ENCODE results near the gene PDE9A. TPM values are rescaled to one million over a fixed set of nuclear protein-coding genes. Genes with fewer than 3 reads are reported as not detected.
"Not testable (repeated sequence)": the region's sequence is repeated elsewhere in the genome, so short reads cannot be mapped to it uniquely, and the experiment has no call there.

The PDE9A gene
- total RNA-seq, 1 donor from 2014 or later, result 1.6 TPM

- H3K36me3 ChIP-seq (ENCODE audit: control insufficient read depth in 3 of 3, insufficient read depth in 3 of 3, low read length in 3 of 3), result no peaks in the 10 kb centered on the region
- H3K27ac ChIP-seq (ENCODE audit: low read depth, low read length), result no peak overlapping the region
- H3K9ac ChIP-seq (ENCODE audit: low read depth in 1 of 3, low read length in 3 of 3), result no peak overlapping the region
- H3K9me3 ChIP-seq (ENCODE audit: control insufficient read depth in 3 of 3, low read length in 3 of 3), result peaks cover 0 to 2% (median 0%) of the 10 kb centered on the region in 3 donors
- peaks cover 31 to 43% (median 35%) of the 10 kb centered on the region in 3 donors for H3K27me3 ChIP-seq (ENCODE audit: control insufficient read depth in 3 of 3, insufficient read depth in 3 of 3, low read length in 3 of 3)
- peaks cover 0 to 2% (median 0%) of the 10 kb centered on the region in 3 donors for H3K4me1 ChIP-seq (ENCODE audit: control insufficient read depth in 3 of 3, insufficient read depth in 3 of 3, low read length in 3 of 3)
- H3K4me3 ChIP-seq (ENCODE audit: low read length in 3 of 3), result no peak overlapping the region
Observed at GRCh38 chr21:42614811-42615351, 38.5 kb upstream of the PDE9A start.

DNA sequence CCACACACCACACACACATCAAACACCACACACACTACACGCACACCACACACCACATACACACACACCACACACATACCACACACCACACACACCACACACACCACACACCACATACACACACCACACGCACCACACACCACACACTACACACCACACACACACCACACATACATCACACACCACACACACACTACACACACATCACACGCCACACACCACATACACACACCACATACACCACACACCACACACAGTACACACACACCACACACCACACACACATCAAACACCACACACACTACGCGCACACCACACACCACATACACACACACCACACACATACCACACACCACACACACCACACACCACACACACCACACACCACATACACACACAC is 38.0 kb upstream of the PDE9A start:
- H3K9ac ChIP-seq (ENCODE audit: low read depth in 1 of 3, low read length in 3 of 3); H3K27ac ChIP-seq (ENCODE audit: low read depth, low read length); H3K4me3 ChIP-seq (ENCODE audit: low read length in 3 of 3); H3K36me3 ChIP-seq (ENCODE audit: control insufficient read depth in 3 of 3, insufficient read depth in 3 of 3, low read length in 3 of 3); H3K9me3 ChIP-seq (ENCODE audit: control insufficient read depth in 3 of 3, low read length in 3 of 3); H3K4me1 ChIP-seq (ENCODE audit: control insufficient read depth in 3 of 3, insufficient read depth in 3 of 3, low read length in 3 of 3): not testable (repeated sequence)
- H3K27me3 ChIP-seq (ENCODE audit: control insufficient read depth in 3 of 3, insufficient read depth in 3 of 3, low read length in 3 of 3), result peaks cover 34 to 46% (median 38%) of the 10 kb centered on the region in 3 donors

- H3K4me1 ChIP-seq (ENCODE audit: control insufficient read depth in 3 of 3, insufficient read depth in 3 of 3, low read length in 3 of 3), result peaks cover 0 to 2% (median 0%) of the 10 kb centered on the region in 3 donors
- H3K4me3 ChIP-seq (ENCODE audit: low read length in 3 of 3), result no peak overlapping the region
- peaks cover 0 to 2% (median 0%) of the 10 kb centered on the region in 3 donors for H3K9me3 ChIP-seq (ENCODE audit: control insufficient read depth in 3 of 3, low read length in 3 of 3)
- H3K9ac ChIP-seq (ENCODE audit: low read depth in 1 of 3, low read length in 3 of 3), result no peak overlapping the region
- H3K27ac ChIP-seq (ENCODE audit: low read depth, low read length), result no peak overlapping the region
- peaks cover 34 to 47% (median 38%) of the 10 kb centered on the region in 3 donors for H3K27me3 ChIP-seq (ENCODE audit: control insufficient read depth in 3 of 3, insufficient read depth in 3 of 3, low read length in 3 of 3)
- no peaks in the 10 kb centered on the region for H3K36me3 ChIP-seq (ENCODE audit: control insufficient read depth in 3 of 3, insufficient read depth in 3 of 3, low read length in 3 of 3)
Observed at GRCh38 chr21:42615924-42616323, 37.5 kb upstream of the PDE9A start.

GRCh38 chr21:42616446-42616845 is 37.0 kb upstream of the PDE9A start:
- Histone ChIP-seq H3K4me1 (ENCODE audit: control insufficient read depth in 3 of 3, insufficient read depth in 3 of 3, low read length in 3 of 3) (peaks cover 0 to 2% (median 0%) of the 10 kb centered on the region in 3 donors), H3K4me3 (ENCODE audit: low read length in 3 of 3) (no peak overlapping the region), H3K27ac (ENCODE audit: low read depth, low read length) (no peak overlapping the region), H3K9me3 (ENCODE audit: control insufficient read depth in 3 of 3, low read length in 3 of 3) (peaks cover 0 to 2% (median 0%) of the 10 kb centered on the region in 3 donors), H3K36me3 (ENCODE audit: control insufficient read depth in 3 of 3, insufficient read depth in 3 of 3, low read length in 3 of 3) (no peaks in the 10 kb centered on the region), H3K27me3 (ENCODE audit: control insufficient read depth in 3 of 3, insufficient read depth in 3 of 3, low read length in 3 of 3) (peaks cover 39 to 52% (median 42%) of the 10 kb centered on the region in 3 donors), H3K9ac (ENCODE audit: low read depth in 1 of 3, low read length in 3 of 3) (no peak overlapping the region)

DNA sequence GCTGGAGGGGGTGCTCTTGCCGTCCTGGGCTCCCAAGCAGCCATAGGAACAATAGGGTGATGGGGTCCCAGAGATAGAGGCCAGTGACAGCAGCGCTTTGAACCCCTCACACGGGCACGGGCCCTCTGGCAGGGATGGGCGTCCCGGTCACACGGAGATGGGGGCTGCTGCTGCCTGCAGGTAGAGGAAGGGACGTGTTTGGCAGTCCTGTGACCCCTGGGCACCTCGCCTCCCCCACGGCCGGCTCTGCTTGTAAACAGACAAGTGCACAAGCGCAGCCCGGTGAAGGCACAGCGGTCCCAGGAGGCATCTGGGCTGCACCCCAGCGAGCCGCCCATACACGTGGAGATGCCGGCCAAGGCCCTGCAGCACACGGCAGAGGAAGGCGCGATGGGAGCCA is 36.5 kb upstream of the PDE9A start:
- Histone ChIP-seq H3K9me3 (ENCODE audit: control insufficient read depth in 3 of 3, low read length in 3 of 3) (peaks cover 0 to 2% (median 0%) of the 10 kb centered on the region in 3 donors), H3K27ac (ENCODE audit: low read depth, low read length) (no peak overlapping the region), H3K27me3 (ENCODE audit: control insufficient read depth in 3 of 3, insufficient read depth in 3 of 3, low read length in 3 of 3) (peaks cover 44 to 57% (median 47%) of the 10 kb centered on the region in 3 donors), H3K4me1 (ENCODE audit: control insufficient read depth in 3 of 3, insufficient read depth in 3 of 3, low read length in 3 of 3) (peaks cover 0 to 2% (median 0%) of the 10 kb centered on the region in 3 donors), H3K4me3 (ENCODE audit: low read length in 3 of 3) (no peak overlapping the region), H3K36me3 (ENCODE audit: control insufficient read depth in 3 of 3, insufficient read depth in 3 of 3, low read length in 3 of 3) (no peaks in the 10 kb centered on the region), H3K9ac (ENCODE audit: low read depth in 1 of 3, low read length in 3 of 3) (no peak overlapping the region)

- no peak overlapping the region for H3K27ac ChIP-seq (ENCODE audit: low read depth, low read length)
- H3K36me3 ChIP-seq (ENCODE audit: control insufficient read depth in 3 of 3, insufficient read depth in 3 of 3, low read length in 3 of 3), result no peaks in the 10 kb centered on the region
- H3K9ac ChIP-seq (ENCODE audit: low read depth in 1 of 3, low read length in 3 of 3), result no peak overlapping the region
- peaks cover 48 to 59% (median 51%) of the 10 kb centered on the region in 3 donors for H3K27me3 ChIP-seq (ENCODE audit: control insufficient read depth in 3 of 3, insufficient read depth in 3 of 3, low read length in 3 of 3)
- H3K4me3 ChIP-seq (ENCODE audit: low read length in 3 of 3), result no peak overlapping the region
- no peaks in the 10 kb centered on the region for H3K9me3 ChIP-seq (ENCODE audit: control insufficient read depth in 3 of 3, low read length in 3 of 3)
- H3K4me1 ChIP-seq (ENCODE audit: control insufficient read depth in 3 of 3, insufficient read depth in 3 of 3, low read length in 3 of 3), result peaks cover 0 to 2% (median 0%) of the 10 kb centered on the region in 3 donors
Observed at GRCh38 chr21:42617486-42617885, 35.9 kb upstream of the PDE9A start.

DNA sequence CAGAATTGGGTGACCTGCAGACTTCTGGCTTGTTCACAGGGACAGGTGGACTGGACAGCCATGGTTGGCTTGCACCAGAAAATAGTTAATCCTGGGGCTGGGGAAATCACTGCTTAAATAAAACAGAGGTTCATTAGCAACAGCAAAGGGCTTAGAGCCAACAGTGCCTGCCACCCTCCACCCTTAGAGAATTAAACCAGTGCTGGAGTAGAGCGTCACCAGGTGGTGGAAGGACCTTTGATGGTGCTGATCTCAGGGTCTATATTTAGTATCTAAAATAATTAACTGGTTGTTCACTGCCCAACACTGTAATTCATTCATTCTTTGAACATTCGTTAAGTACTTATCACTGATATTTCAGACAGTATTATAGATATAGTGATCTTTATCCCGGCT is 34.7 kb upstream of the PDE9A start:
- H3K9ac ChIP-seq (ENCODE audit: low read depth in 1 of 3, low read length in 3 of 3), result no peak overlapping the region
- no peak overlapping the region for H3K4me3 ChIP-seq (ENCODE audit: low read length in 3 of 3)
- H3K27me3 ChIP-seq (ENCODE audit: control insufficient read depth in 3 of 3, insufficient read depth in 3 of 3, low read length in 3 of 3), result peaks cover 48 to 67% (median 54%) of the 10 kb centered on the region in 3 donors

GRCh38 chr21:42619166-42619565 is 34.3 kb upstream of the PDE9A start:
- H3K4me3 ChIP-seq (ENCODE audit: low read length in 3 of 3), result no peak overlapping the region
- H3K9me3 ChIP-seq (ENCODE audit: control insufficient read depth in 3 of 3, low read length in 3 of 3), result no peaks in the 10 kb centered on the region
- no peak overlapping the region for H3K27ac ChIP-seq (ENCODE audit: low read depth, low read length)
- H3K36me3 ChIP-seq (ENCODE audit: control insufficient read depth in 3 of 3, insufficient read depth in 3 of 3, low read length in 3 of 3), result no peaks in the 10 kb centered on the region
- H3K4me1 ChIP-seq (ENCODE audit: control insufficient read depth in 3 of 3, insufficient read depth in 3 of 3, low read length in 3 of 3), result peaks cover 0 to 2% (median 0%) of the 10 kb centered on the region in 3 donors
- peaks cover 48 to 72% (median 55%) of the 10 kb centered on the region in 3 donors for H3K27me3 ChIP-seq (ENCODE audit: control insufficient read depth in 3 of 3, insufficient read depth in 3 of 3, low read length in 3 of 3)
- no peak overlapping the region for H3K9ac ChIP-seq (ENCODE audit: low read depth in 1 of 3, low read length in 3 of 3)

More for the DNA sequence above, 34.7 kb upstream of the PDE9A start:
- no peaks in the 10 kb centered on the region for H3K36me3 ChIP-seq (ENCODE audit: control insufficient read depth in 3 of 3, insufficient read depth in 3 of 3, low read length in 3 of 3)
- H3K9me3 ChIP-seq (ENCODE audit: control insufficient read depth in 3 of 3, low read length in 3 of 3), result no peaks in the 10 kb centered on the region
- peaks cover 0 to 2% (median 0%) of the 10 kb centered on the region in 3 donors for H3K4me1 ChIP-seq (ENCODE audit: control insufficient read depth in 3 of 3, insufficient read depth in 3 of 3, low read length in 3 of 3)
- H3K27ac ChIP-seq (ENCODE audit: low read depth, low read length), result no peak overlapping the region

- Histone ChIP-seq H3K4me3 (ENCODE audit: low read length in 3 of 3) (no peak overlapping the region), H3K27ac (ENCODE audit: low read depth, low read length) (no peak overlapping the region), H3K9me3 (ENCODE audit: control insufficient read depth in 3 of 3, low read length in 3 of 3) (no peaks in the 10 kb centered on the region), H3K36me3 (ENCODE audit: control insufficient read depth in 3 of 3, insufficient read depth in 3 of 3, low read length in 3 of 3) (no peaks in the 10 kb centered on the region), H3K4me1 (ENCODE audit: control insufficient read depth in 3 of 3, insufficient read depth in 3 of 3, low read length in 3 of 3) (peaks cover 0 to 2% (median 0%) of the 10 kb centered on the region in 3 donors), H3K9ac (ENCODE audit: low read depth in 1 of 3, low read length in 3 of 3) (no peak overlapping the region), H3K27me3 (ENCODE audit: control insufficient read depth in 3 of 3, insufficient read depth in 3 of 3, low read length in 3 of 3) (peaks cover 48 to 73% (median 56%) of the 10 kb centered on the region in 3 donors)
Observed at GRCh38 chr21:42619841-42620240, 33.6 kb upstream of the PDE9A start.

DNA sequence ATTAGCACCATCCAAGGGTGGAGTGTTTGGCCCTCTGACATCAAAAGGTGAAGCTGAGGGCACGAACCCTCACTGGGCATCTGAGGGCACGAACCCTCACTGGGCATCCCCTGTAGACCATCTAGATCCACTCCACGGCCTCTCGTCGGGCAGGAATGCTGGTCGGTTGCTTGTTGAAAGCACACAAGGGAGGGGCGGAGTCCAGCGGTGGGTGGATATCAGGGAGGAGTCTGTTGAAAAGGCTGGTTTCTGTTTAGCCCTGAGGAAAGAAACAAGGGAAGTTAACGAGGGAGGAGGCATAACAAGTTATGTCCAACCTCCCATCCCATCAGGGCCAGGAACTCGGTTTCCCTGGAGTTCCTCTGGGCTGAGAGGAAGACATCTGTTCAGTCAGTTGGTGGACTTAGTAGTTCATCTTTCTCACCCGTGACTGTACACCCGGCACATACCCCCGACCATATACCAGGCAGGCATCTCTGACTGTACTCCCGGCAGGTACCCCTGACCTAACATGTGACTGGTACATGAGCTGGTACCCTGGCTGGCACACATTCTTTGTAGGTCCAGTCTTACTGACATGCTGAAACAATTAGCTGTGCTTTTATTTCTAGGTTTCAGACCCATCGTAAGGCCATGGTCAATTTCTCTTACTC is 32.1 kb upstream of the PDE9A start:
- no peak overlapping the region for H3K4me3 ChIP-seq (ENCODE audit: low read length in 3 of 3)
- H3K27ac ChIP-seq (ENCODE audit: low read depth, low read length), result no peak overlapping the region
- peaks cover 50 to 74% (median 62%) of the 10 kb centered on the region in 3 donors for H3K27me3 ChIP-seq (ENCODE audit: control insufficient read depth in 3 of 3, insufficient read depth in 3 of 3, low read length in 3 of 3)
- H3K4me1 ChIP-seq (ENCODE audit: control insufficient read depth in 3 of 3, insufficient read depth in 3 of 3, low read length in 3 of 3), result no peaks in the 10 kb centered on the region
- H3K9ac ChIP-seq (ENCODE audit: low read depth in 1 of 3, low read length in 3 of 3), result no peak overlapping the region
- no peaks in the 10 kb centered on the region for H3K9me3 ChIP-seq (ENCODE audit: control insufficient read depth in 3 of 3, low read length in 3 of 3)
- no peaks in the 10 kb centered on the region for H3K36me3 ChIP-seq (ENCODE audit: control insufficient read depth in 3 of 3, insufficient read depth in 3 of 3, low read length in 3 of 3)
